ENCODE data around the gene KCTD1. TPM values are rescaled to one million over a fixed set of nuclear protein-coding genes. Genes with fewer than 3 reads are reported as not detected.

KCTD1 gene
- total RNA-seq, 1 donor from 2014 or later, result 27.8 TPM

GRCh38 chr18:26516964-26517363 lies 31.4 kb downstream of the KCTD1 start:
- H3K4me3 Mint-ChIP-seq, result no peak overlapping the region
- TF ChIP-seq CTCF (conservative IDR thresholded peaks at IDR 0.05), result no peak
- no peak overlapping the region for H3K27ac Mint-ChIP-seq (ENCODE audit: unreplicated experiment)
- H3K36me3 Mint-ChIP-seq (ENCODE audit: low read depth), result no peaks in the 10 kb centered on the region
- no peak for DNase-seq (ENCODE audit: low read depth, low spot score)
- H3K9me3 Mint-ChIP-seq, result no peaks in the 10 kb centered on the region
- H3K27me3 Mint-ChIP-seq (ENCODE audit: low read depth), result no peaks in the 10 kb centered on the region
- H3K4me1 Mint-ChIP-seq, result peaks cover 30% of the 10 kb centered on the region

- DNase-seq (ENCODE audit: low read depth, low spot score), result no peak
- Mint-ChIP-seq H3K4me1 (peaks cover 40% of the 10 kb centered on the region), H3K36me3 (ENCODE audit: low read depth) (no peaks in the 10 kb centered on the region)
Observed at GRCh38 chr18:26515643-26516487, 32.5 kb downstream of the KCTD1 start.

GRCh38 chr18:26511339-26512071 lies 36.8 kb downstream of the KCTD1 start:
- H3K4me3 Mint-ChIP-seq, result no peak overlapping the region
- TF ChIP-seq CTCF (conservative IDR thresholded peaks at IDR 0.05), result no peak
- no peak for DNase-seq (ENCODE audit: low read depth, low spot score)
- H3K27me3 Mint-ChIP-seq (ENCODE audit: low read depth), result no peaks in the 10 kb centered on the region
- H3K36me3 Mint-ChIP-seq (ENCODE audit: low read depth), result no peaks in the 10 kb centered on the region
- H3K27ac Mint-ChIP-seq (ENCODE audit: unreplicated experiment), result no peak overlapping the region
- H3K4me1 Mint-ChIP-seq, result peaks cover 53% of the 10 kb centered on the region
- no peaks in the 10 kb centered on the region for H3K9me3 Mint-ChIP-seq

More at GRCh38 chr18:26515643-26516487, 32.5 kb downstream of the KCTD1 start:
- Mint-ChIP-seq H3K27ac (ENCODE audit: unreplicated experiment) (peak overlapping the region; percentile 76), H3K4me3 (peak overlapping the region; percentile 11), H3K9me3 (no peaks in the 10 kb centered on the region), H3K27me3 (ENCODE audit: low read depth) (no peaks in the 10 kb centered on the region)
- TF ChIP-seq CTCF (conservative IDR thresholded peaks at IDR 0.05), result no peak

GRCh38 chr18:26510337-26510736 lies 38.0 kb downstream of the KCTD1 start:
- no peaks in the 10 kb centered on the region for H3K27me3 Mint-ChIP-seq (ENCODE audit: low read depth)
- H3K4me1 Mint-ChIP-seq, result peaks cover 43% of the 10 kb centered on the region
- no peak for TF ChIP-seq CTCF (conservative IDR thresholded peaks at IDR 0.05)
- no peak for DNase-seq (ENCODE audit: low read depth, low spot score)
- no peaks in the 10 kb centered on the region for H3K9me3 Mint-ChIP-seq
- H3K27ac Mint-ChIP-seq (ENCODE audit: unreplicated experiment), result no peak overlapping the region
- H3K4me3 Mint-ChIP-seq, result no peak overlapping the region
- no peaks in the 10 kb centered on the region for H3K36me3 Mint-ChIP-seq (ENCODE audit: low read depth)

GRCh38 chr18:26506012-26506411 lies 42.3 kb downstream of the KCTD1 start:
- no peak for TF ChIP-seq CTCF (conservative IDR thresholded peaks at IDR 0.05)
- Mint-ChIP-seq H3K4me1 (peaks cover 43% of the 10 kb centered on the region), H3K27me3 (ENCODE audit: low read depth) (no peaks in the 10 kb centered on the region), H3K36me3 (ENCODE audit: low read depth) (peaks cover 2% of the 10 kb centered on the region), H3K4me3 (no peak overlapping the region), H3K27ac (ENCODE audit: unreplicated experiment) (no peak overlapping the region), H3K9me3 (no peaks in the 10 kb centered on the region)
- DNase-seq (ENCODE audit: low read depth, low spot score), result no peak

All from neural crest cell (in vitro differentiated cells).